DND-41 (cell line): Measurements from ENCODE around the gene TBXA2R.
A peak's percentile ranks its signal among the peaks of the same experiment; 100 is the strongest.

Source experiments
- ATAC-seq: fragments of 200-7000 bp; cut with Tn5 transposase; 3 replicates; pipeline ENCODE4 v1.9.1; 2021; ENCODE audit warnings: low read depth; ENCODE audit not compliant: insufficient read depth
- DNase-seq: peaks from one replicate; pipeline ENCODE4 v3.0.0-alpha.2; 2020
- H2AFZ ChIP-seq: 2 replicates; pipeline ENCODE4 v1.6.0; 2012; ENCODE audit warnings: low read depth, low read length
- H3K27ac ChIP-seq: 2 replicates; pipeline ENCODE4 v1.5.1; 2012; ENCODE audit warnings: low read length, inconsistent platforms
- H3K27me3 ChIP-seq: fragments of 200-600 bp; sonication (generic); 2 replicates; pipeline ENCODE4 v1.6.0; 2012; ENCODE audit warnings: low read length, mild to moderate bottlenecking, inconsistent platforms; ENCODE audit not compliant: insufficient read depth, poor library complexity
- H3K36me3 ChIP-seq: 2 replicates; pipeline ENCODE4 v1.5.1; 2012; ENCODE audit warnings: low read length, inconsistent platforms; ENCODE audit not compliant: insufficient read depth
- H3K4me1 ChIP-seq: 2 replicates; pipeline ENCODE4 v1.5.1; 2012; ENCODE audit warnings: mild to moderate bottlenecking, low read length; ENCODE audit not compliant: insufficient read depth
- H3K4me2 ChIP-seq: 2 replicates; pipeline ENCODE4 v1.6.0; 2012; ENCODE audit warnings: mild to moderate bottlenecking, moderate library complexity, low read length, inconsistent platforms; ENCODE audit not compliant: insufficient read depth
- H3K4me3 ChIP-seq, 2 experiments: fragments of 200-600 bp in 1 of 2; shearing (Covaris generic) in 1 of 2; 2 replicates each; pipeline ENCODE4 v1.5.1; 2012 to 2016; ENCODE audit warnings: inconsistent platforms in 2 of 2, low read length in 2 of 2, mild to moderate bottlenecking in 2 of 2, low read depth in 1 of 2, moderate library complexity in 1 of 2
- H3K79me2 ChIP-seq: 2 replicates; pipeline ENCODE4 v1.6.0; 2012; ENCODE audit warnings: low read length, inconsistent platforms; ENCODE audit not compliant: insufficient read depth
- H3K9ac ChIP-seq: 2 replicates; pipeline ENCODE4 v1.6.0; 2012; ENCODE audit warnings: low read depth, mild to moderate bottlenecking, inconsistent platforms, low read length, moderate library complexity
- H3K9me3 ChIP-seq: 2 replicates; pipeline ENCODE4 v1.5.1; 2012; ENCODE audit warnings: low read length, moderate library complexity, mild to moderate bottlenecking, inconsistent platforms; ENCODE audit not compliant: insufficient read depth, severe bottlenecking
- H4K20me1 ChIP-seq: 2 replicates; pipeline ENCODE4 v1.6.0; 2012; ENCODE audit warnings: low read length; ENCODE audit not compliant: insufficient read depth
- EZH2 ChIP-seq: IDR thresholded peaks from 3 replicates; pipeline ENCODE4 v1.6.1; 2012; ENCODE audit warnings: borderline replicate concordance, low read depth, mild to moderate bottlenecking, moderate library complexity, low read length, inconsistent platforms; ENCODE audit not compliant: severe bottlenecking
- TF ChIP-seq, protein P1 (sequence below): IDR thresholded peaks from 2 replicates; pipeline ENCODE4 v1.5.1; 2012; ENCODE audit warnings: borderline replicate concordance, low read length, moderate library complexity, mild to moderate bottlenecking; ENCODE audit not compliant: poor library complexity, severe bottlenecking; ENCODE audit errors: extremely low read depth

The TBXA2R gene

DNA sequence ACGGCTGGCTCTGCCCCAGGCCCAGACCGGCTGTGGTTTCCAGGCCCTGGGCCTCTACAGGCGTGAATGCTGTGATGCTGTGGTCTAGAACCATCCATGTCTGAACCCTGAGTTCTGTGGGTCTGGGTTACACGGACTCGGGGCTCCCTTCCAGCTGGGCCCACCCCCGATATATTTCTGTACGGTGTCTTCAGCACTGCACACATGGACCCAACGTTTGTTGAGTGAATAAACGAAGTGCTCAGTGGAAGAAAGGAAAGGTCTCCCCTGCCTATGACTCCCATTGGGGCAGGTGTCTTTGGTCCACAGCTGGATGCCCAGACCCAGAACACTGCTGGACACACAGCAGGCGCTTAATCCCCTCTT lies 61.0 kb downstream of the TBXA2R start:
- Histone ChIP-seq H4K20me1 (peaks cover 43% of the 10 kb centered on the region), H3K4me3 (no peak overlapping the region), H2AFZ (no peak overlapping the region), H3K4me2 (no peak overlapping the region), H3K79me2 (no peaks in the 10 kb centered on the region), H3K27me3 (no peaks in the 10 kb centered on the region), H3K4me1 (no peaks in the 10 kb centered on the region), H3K27ac (no peak overlapping the region), H3K9ac (no peak overlapping the region), H3K9me3 (no peaks in the 10 kb centered on the region), H3K36me3 (peaks cover 51% of the 10 kb centered on the region)
- DNase-seq (no peak), ATAC-seq (no peak; the same call in 2 of the 3 replicates)
- TF ChIP-seq EZH2: no peak
- TF ChIP-seq, protein P1, sequence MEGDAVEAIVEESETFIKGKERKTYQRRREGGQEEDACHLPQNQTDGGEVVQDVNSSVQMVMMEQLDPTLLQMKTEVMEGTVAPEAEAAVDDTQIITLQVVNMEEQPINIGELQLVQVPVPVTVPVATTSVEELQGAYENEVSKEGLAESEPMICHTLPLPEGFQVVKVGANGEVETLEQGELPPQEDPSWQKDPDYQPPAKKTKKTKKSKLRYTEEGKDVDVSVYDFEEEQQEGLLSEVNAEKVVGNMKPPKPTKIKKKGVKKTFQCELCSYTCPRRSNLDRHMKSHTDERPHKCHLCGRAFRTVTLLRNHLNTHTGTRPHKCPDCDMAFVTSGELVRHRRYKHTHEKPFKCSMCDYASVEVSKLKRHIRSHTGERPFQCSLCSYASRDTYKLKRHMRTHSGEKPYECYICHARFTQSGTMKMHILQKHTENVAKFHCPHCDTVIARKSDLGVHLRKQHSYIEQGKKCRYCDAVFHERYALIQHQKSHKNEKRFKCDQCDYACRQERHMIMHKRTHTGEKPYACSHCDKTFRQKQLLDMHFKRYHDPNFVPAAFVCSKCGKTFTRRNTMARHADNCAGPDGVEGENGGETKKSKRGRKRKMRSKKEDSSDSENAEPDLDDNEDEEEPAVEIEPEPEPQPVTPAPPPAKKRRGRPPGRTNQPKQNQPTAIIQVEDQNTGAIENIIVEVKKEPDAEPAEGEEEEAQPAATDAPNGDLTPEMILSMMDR: no peak

DNA sequence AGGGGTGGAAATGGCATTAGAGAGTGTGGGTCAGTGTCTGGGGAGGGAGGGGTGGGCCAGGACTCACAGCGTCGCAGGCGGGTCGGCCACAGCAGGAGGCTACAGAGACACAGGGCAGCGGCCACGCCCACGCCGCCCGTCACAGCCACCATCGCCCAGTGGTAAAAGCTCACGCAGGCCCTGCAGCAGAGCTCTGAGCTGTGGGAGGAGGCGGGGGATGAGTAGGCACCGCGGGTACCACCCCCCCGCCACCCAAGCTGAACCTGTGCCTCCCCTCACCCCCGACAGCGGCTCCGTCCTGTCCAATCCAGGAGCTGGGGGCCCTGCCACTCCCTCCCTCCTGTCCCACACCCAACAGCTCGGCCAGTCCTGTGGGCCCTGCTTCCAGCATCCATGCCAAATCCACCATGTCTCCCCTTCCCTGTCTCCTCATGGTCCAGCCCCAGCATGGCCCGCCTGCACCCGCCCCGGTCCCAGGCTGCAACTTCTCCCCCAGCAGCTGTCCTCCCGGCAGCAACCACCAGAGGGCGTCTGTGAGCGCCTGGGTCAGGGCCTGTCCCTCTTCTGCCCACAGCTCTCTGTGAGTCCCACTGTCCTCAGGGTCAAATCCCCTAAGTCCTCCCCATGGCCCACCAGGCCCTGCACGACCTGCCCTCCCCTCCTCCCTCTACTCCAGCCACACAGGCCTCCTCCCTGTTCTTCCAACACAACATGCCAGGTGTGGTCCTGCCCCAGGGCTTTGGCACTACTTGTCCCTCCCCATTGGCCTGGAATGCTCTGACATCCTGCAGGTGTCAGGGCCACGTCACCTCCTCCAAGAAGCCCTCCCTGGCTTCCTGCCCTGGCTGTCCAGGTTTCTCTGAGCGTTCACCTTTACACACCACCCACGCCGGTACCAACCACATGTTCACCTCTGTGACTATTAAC lies 61.7 kb downstream of the TBXA2R start:
- H3K79me2 ChIP-seq: no peaks in the 10 kb centered on the region
- peaks cover 43% of the 10 kb centered on the region for H4K20me1 ChIP-seq
- no peaks in the 10 kb centered on the region for H3K27me3 ChIP-seq
- no peak overlapping the region for H3K4me3 ChIP-seq
- H3K4me1 ChIP-seq: no peaks in the 10 kb centered on the region
- H2AFZ ChIP-seq: no peak overlapping the region
- no peaks in the 10 kb centered on the region for H3K9me3 ChIP-seq
- H3K9ac ChIP-seq: no peak overlapping the region
- H3K36me3 ChIP-seq: peaks cover 48% of the 10 kb centered on the region
- DNase-seq (peak; percentile 69), ATAC-seq (peak; percentile 70)
- no peak for TF ChIP-seq EZH2
- TF ChIP-seq, protein P1: peak; percentile 99
- H3K4me2 ChIP-seq: no peak overlapping the region
- H3K27ac ChIP-seq: no peak overlapping the region
